CD14-positive monocyte (primary cell): ENCODE data around the gene KCNJ13. TPM values are rescaled to one million over a fixed set of nuclear protein-coding genes. Genes with fewer than 3 reads are reported as not detected.

Experiments used
- DNase-seq, 3 donors: peaks; one replicate each; pipeline ENCODE4 v3.0.0-alpha.2; 2011 to 2022
- H2AFZ ChIP-seq: 2 replicates; pipeline ENCODE4 v1.6.0; 2012; ENCODE audit warnings: mild to moderate bottlenecking, low read depth, low read length, inconsistent platforms; ENCODE audit not compliant: insufficient read depth, poor library complexity, severe bottlenecking
- H3K27ac ChIP-seq, 2 donors: 1 replicate in 1 of 2; 2 replicates in 1 of 2; pipeline ENCODE4 v1.5.1; 2012 to 2013; ENCODE audit warnings: low read length in 2 of 2, control low read depth in 1 of 2, inconsistent platforms in 1 of 2, low read depth in 1 of 2, mild to moderate bottlenecking in 1 of 2
- H3K27me3 ChIP-seq, 2 donors: one replicate each; pipeline versions ENCODE4 v1.6.0 to v1.6.1; 2011 to 2013; ENCODE audit warnings: low read length in 2 of 2; ENCODE audit not compliant: control insufficient read depth in 2 of 2, insufficient read depth in 2 of 2
- H3K36me3 ChIP-seq, 2 donors: replicated peaks in 1 of 2; 1 replicate in 1 of 2; 2 replicates in 1 of 2; pipeline versions ENCODE4 v1.5.1 to v1.6.1; 2012 to 2013; ENCODE audit warnings: low read length in 2 of 2, control low read depth in 1 of 2, inconsistent platforms in 1 of 2, mild to moderate bottlenecking in 1 of 2; ENCODE audit not compliant: insufficient read depth in 2 of 2, control insufficient read depth in 1 of 2
- H3K4me1 ChIP-seq, 2 donors: 1 replicate in 1 of 2; 2 replicates in 1 of 2; pipeline versions ENCODE4 v1.5.1 to v1.6.1; 2012 to 2013; ENCODE audit warnings: low read length in 2 of 2, control low read depth in 1 of 2, inconsistent platforms in 1 of 2, mild to moderate bottlenecking in 1 of 2, moderate library complexity in 1 of 2; ENCODE audit not compliant: insufficient read depth in 2 of 2, control insufficient read depth in 1 of 2
- H3K4me2 ChIP-seq: replicated peaks from 2 replicates; pipeline ENCODE3; 2012; ENCODE audit warnings: low read length, moderate library complexity, mild to moderate bottlenecking; ENCODE audit not compliant: poor library complexity, severe bottlenecking; ENCODE audit errors: extremely low read depth
- H3K4me3 ChIP-seq, 3 experiments: fragments of 200-600 bp in 1 of 3; sonication (generic) in 1 of 3; replicated peaks in 1 of 3; 1 replicate in 2 of 3; 2 replicates in 1 of 3; pipeline ENCODE4 v1.5.1; 2011 to 2013; ENCODE audit warnings: low read length in 3 of 3, mild to moderate bottlenecking in 3 of 3, control low read depth in 2 of 3, low read depth in 2 of 3, inconsistent platforms in 1 of 3, moderate library complexity in 1 of 3
- H3K79me2 ChIP-seq: 2 replicates; pipeline ENCODE4 v1.6.0; 2012; ENCODE audit warnings: mild to moderate bottlenecking, control low read depth, inconsistent platforms, low read length, moderate library complexity; ENCODE audit not compliant: insufficient read depth
- H3K9ac ChIP-seq: 2 replicates; pipeline ENCODE4 v1.6.0; 2017; ENCODE audit warnings: low read length, mild to moderate bottlenecking; ENCODE audit not compliant: insufficient read depth, poor library complexity, severe bottlenecking
- H3K9me3 ChIP-seq, 2 donors: replicated peaks in 1 of 2; 1 replicate in 1 of 2; 2 replicates in 1 of 2; pipeline versions ENCODE4 v1.5.1 to v1.6.1; 2012 to 2013; ENCODE audit warnings: low read length in 2 of 2, control low read depth in 1 of 2; ENCODE audit not compliant: control insufficient read depth in 1 of 2, insufficient read depth in 1 of 2
- H4K20me1 ChIP-seq: 2 replicates; pipeline ENCODE4 v1.6.0; 2012; ENCODE audit warnings: mild to moderate bottlenecking, low read length, control low read depth, moderate library complexity; ENCODE audit not compliant: insufficient read depth
- H3K27ac Mint-ChIP-seq, 7 donors: one replicate each; pipeline ENCODE4 v1.8.0; 2020; ENCODE audit warnings: mild to moderate bottlenecking in 7 of 7, mixed read lengths in 7 of 7, moderate library complexity in 6 of 7, inconsistent platforms in 2 of 7
- H3K27me3 Mint-ChIP-seq, 3 donors: one replicate each; pipeline ENCODE4 v1.8.0; 2021 to 2022; ENCODE audit warnings: low read depth in 3 of 3, mild to moderate bottlenecking in 3 of 3, mixed read lengths in 3 of 3, moderate library complexity in 3 of 3, inconsistent platforms in 1 of 3
- H3K36me3 Mint-ChIP-seq, 2 donors: one replicate each; pipeline ENCODE4 v1.8.0; 2020; ENCODE audit warnings: mixed read lengths in 2 of 2, inconsistent platforms in 1 of 2, mild to moderate bottlenecking in 1 of 2
- H3K4me1 Mint-ChIP-seq: one replicate; pipeline ENCODE4 v1.8.0; 2020; ENCODE audit warnings: mild to moderate bottlenecking, mixed read lengths
- H3K4me3 Mint-ChIP-seq, 2 donors: one replicate each; pipeline ENCODE4 v1.8.0; 2020; ENCODE audit warnings: mild to moderate bottlenecking in 2 of 2, mixed read lengths in 2 of 2, moderate library complexity in 1 of 2
- H3K9me3 Mint-ChIP-seq, 7 donors: one replicate each; pipeline ENCODE4 v1.8.0; 2020 to 2022; ENCODE audit warnings: mixed read lengths in 7 of 7, mild to moderate bottlenecking in 6 of 7, moderate library complexity in 6 of 7, inconsistent platforms in 2 of 7
- WGBS: methylation state at CpG from one replicate; pipeline ENCODE4 v1.1.5; 2013; ENCODE audit warnings: missing lambda C conversion rate; ENCODE audit not compliant: insufficient coverage; 5-methylcytosine and 5-hydroxymethylcytosine counted together
- intact Hi-C, 2 donors: fragments of 100-400 bp; cut with micrococcal nuclease; formaldehyde crosslinking; loops; one replicate each; pipeline versions ENCODE4 v1.15.0 to v1.15.1; 2023
- polyA plus RNA-seq, 3 donors: library from polyadenylated mRNA; depleted of rRNA in 1 of 3; unstranded in 2 of 3; stranded (reverse) in 1 of 3; fragments of 300-500 nt in 2 of 3; fragments of >200 nt in 1 of 3; fragmentation: Illumina TruSeq in 2 of 3; gene quantifications; 1 replicate in 2 of 3; 2 replicates in 1 of 3; pipeline ENCODE4 v1.2.3, GENCODE V29; 2012 to 2021
- TF ChIP-seq, protein P1 (sequence below): fragments of 200-600 bp; IDR thresholded peaks from one replicate; pipeline ENCODE4 v1.8.0; 2022; ENCODE audit warnings: antibody characterized with exemption, mild to moderate bottlenecking

KCNJ13 gene
- polyA plus RNA-seq, 3 donors = not detected

DNA sequence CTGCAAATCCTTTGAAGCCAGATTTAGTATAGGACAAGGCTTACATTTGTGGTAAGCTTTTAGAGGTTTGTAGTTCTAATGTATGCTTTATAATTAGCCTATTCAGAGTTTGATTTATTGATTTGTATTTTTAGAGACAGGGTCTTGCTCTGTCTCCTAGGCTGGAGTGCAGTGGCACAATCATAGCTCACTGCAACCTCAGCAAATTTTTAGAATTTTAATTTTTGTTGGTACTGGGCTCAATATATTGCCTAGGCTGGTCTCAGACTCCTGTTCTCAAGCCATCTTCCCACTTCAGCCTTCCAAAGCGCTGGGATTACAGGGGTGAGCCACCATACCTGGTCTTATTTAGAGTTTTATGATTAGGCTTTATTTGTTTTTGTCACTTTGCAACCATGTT, 4.5 kb downstream of the KCNJ13 start:
- H3K4me3 ChIP-seq = no peak overlapping the region
- H3K4me1 ChIP-seq = no peaks in the 10 kb centered on the region
- Mint-ChIP-seq H3K27me3 (no peaks in the 10 kb centered on the region), H3K9me3 (no peaks in the 10 kb centered on the region), H3K4me3 (no peak overlapping the region), H3K27ac (no peak overlapping the region), H3K4me1 (no peaks in the 10 kb centered on the region), H3K36me3 (peaks cover 66 to 68% of the 10 kb centered on the region in 2 donors)
- intact Hi-C loops = no loop called here
- peaks cover 68 to 98% of the 10 kb centered on the region in 2 donors for H3K36me3 ChIP-seq
- H4K20me1 ChIP-seq = no peaks in the 10 kb centered on the region
- no CpG with 5 or more reads among the region's 1 CpG for WGBS
- H3K9me3 ChIP-seq = no peaks in the 10 kb centered on the region
- H3K4me2 ChIP-seq = no peak overlapping the region
- H3K27me3 ChIP-seq = no peaks in the 10 kb centered on the region
- no peak for DNase-seq
- no peak overlapping the region for H3K27ac ChIP-seq
- H3K79me2 ChIP-seq = no peaks in the 10 kb centered on the region
- no peak overlapping the region for H2AFZ ChIP-seq
- no peak overlapping the region for H3K9ac ChIP-seq
- TF ChIP-seq, protein P1, sequence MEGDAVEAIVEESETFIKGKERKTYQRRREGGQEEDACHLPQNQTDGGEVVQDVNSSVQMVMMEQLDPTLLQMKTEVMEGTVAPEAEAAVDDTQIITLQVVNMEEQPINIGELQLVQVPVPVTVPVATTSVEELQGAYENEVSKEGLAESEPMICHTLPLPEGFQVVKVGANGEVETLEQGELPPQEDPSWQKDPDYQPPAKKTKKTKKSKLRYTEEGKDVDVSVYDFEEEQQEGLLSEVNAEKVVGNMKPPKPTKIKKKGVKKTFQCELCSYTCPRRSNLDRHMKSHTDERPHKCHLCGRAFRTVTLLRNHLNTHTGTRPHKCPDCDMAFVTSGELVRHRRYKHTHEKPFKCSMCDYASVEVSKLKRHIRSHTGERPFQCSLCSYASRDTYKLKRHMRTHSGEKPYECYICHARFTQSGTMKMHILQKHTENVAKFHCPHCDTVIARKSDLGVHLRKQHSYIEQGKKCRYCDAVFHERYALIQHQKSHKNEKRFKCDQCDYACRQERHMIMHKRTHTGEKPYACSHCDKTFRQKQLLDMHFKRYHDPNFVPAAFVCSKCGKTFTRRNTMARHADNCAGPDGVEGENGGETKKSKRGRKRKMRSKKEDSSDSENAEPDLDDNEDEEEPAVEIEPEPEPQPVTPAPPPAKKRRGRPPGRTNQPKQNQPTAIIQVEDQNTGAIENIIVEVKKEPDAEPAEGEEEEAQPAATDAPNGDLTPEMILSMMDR = no peak

- no peak for DNase-seq
- no peaks in the 10 kb centered on the region for H4K20me1 ChIP-seq
- H3K27ac ChIP-seq = no peak overlapping the region
- Mint-ChIP-seq H3K36me3 (peaks cover 70 to 72% of the 10 kb centered on the region in 2 donors), H3K4me1 (no peaks in the 10 kb centered on the region), H3K27ac (no peak overlapping the region), H3K27me3 (no peaks in the 10 kb centered on the region), H3K4me3 (no peak overlapping the region), H3K9me3 (no peaks in the 10 kb centered on the region)
- no peak overlapping the region for H3K4me2 ChIP-seq
- no peaks in the 10 kb centered on the region for H3K79me2 ChIP-seq
- no peak overlapping the region for H2AFZ ChIP-seq
- no peaks in the 10 kb centered on the region for H3K9me3 ChIP-seq
- peaks cover 72 to 98% of the 10 kb centered on the region in 2 donors for H3K36me3 ChIP-seq
- TF ChIP-seq, protein P1 = no peak
- H3K27me3 ChIP-seq = no peaks in the 10 kb centered on the region
- no peak overlapping the region for H3K4me3 ChIP-seq
- intact Hi-C loops = no loop called here
- no peaks in the 10 kb centered on the region for H3K4me1 ChIP-seq
- no peak overlapping the region for H3K9ac ChIP-seq
These were observed 6.2 kb downstream of the KCNJ13 start for GRCh38 chr2:232770207-232770606.
